ENCODE results near the gene GRK3. TPM values are rescaled to one million over a fixed set of nuclear protein-coding genes. Genes with fewer than 3 reads are reported as not detected.

Gene GRK3
- total RNA-seq, 4 donors from 2014 or later, result 8.2 to 12.9 (median 10.2) TPM

GRCh38 chr22:25775531-25775930 lies 211.1 kb downstream of the GRK3 start:
- DNase-seq (ENCODE audit: low spot score in 2 of 2), result no peak
- no peak overlapping the region for H3K27ac ChIP-seq
- H3K4me1 ChIP-seq, result no peaks in the 10 kb centered on the region
- no peaks in the 10 kb centered on the region for H3K27me3 ChIP-seq
- H3K9me3 ChIP-seq, result no peaks in the 10 kb centered on the region
- no peaks in the 10 kb centered on the region for H3K36me3 ChIP-seq
- 30 to 33% methylated on average over 8 of the region's 8 CpGs for WGBS, 2 donors
- TF ChIP-seq EP300 (IDR thresholded peaks at IDR 0.05), result no peak
- TF ChIP-seq CTCF (IDR thresholded peaks at IDR 0.05), result no peak
- no peak for TF ChIP-seq POLR2A (IDR thresholded peaks at IDR 0.05)
- H3K4me3 ChIP-seq, result no peak overlapping the region

DNA sequence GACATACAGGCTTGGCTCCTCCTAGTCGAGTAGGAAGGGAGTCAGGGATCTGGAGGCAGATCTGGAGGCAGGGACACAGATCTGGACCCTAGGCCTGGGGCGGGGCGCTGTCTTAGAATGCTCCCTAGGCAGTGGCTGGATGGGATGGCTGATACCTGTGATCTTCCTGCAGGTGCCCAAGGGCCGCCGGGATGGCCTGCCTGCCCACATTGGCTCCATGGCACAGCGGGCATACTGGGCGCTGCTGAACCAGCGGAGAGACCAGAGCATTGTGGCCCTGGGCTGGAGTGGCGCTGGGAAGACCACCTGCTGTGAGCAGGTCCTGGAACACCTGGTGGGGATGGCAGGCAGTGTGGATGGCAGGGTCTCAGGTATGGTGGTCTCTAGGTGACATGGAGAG lies 212.9 kb downstream of the GRK3 start:
- 81 to 86% methylated on average over 9 of the region's 9 CpGs for WGBS, 2 donors
- Histone ChIP-seq H3K4me1 (no peaks in the 10 kb centered on the region), H3K9me3 (no peaks in the 10 kb centered on the region), H3K4me3 (no peak overlapping the region), H3K27ac (no peak overlapping the region), H3K36me3 (no peaks in the 10 kb centered on the region), H3K27me3 (no peaks in the 10 kb centered on the region)
- TF ChIP-seq CTCF (IDR thresholded peaks at IDR 0.05), result no peak
- DNase-seq (ENCODE audit: low spot score in 2 of 2), result no peak

DNA sequence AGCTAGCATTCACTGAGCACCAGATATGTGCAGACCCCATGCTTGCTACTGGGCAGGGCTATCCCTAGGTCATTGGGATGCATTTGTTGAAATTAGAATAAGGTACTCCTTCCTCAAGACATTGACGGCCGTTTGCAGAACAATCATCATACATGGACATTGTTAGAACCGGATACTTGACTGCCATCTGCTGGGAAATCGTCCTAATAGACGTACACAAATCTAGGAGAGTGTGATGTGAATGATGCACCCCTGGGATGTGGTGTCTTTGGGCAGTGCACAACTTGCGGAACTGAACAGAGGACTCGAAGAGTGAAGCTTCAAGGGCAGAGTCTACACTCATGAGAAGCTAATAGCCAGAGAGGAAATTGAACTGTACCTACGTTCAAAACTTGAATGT lies 213.4 kb downstream of the GRK3 start:
- H3K36me3 ChIP-seq, result no peaks in the 10 kb centered on the region
- TF ChIP-seq EP300 (IDR thresholded peaks at IDR 0.05) (no peak), CTCF (IDR thresholded peaks at IDR 0.05) (no peak), POLR2A (IDR thresholded peaks at IDR 0.05) (no peak)
- no peak overlapping the region for H3K4me3 ChIP-seq
- H3K9me3 ChIP-seq, result no peaks in the 10 kb centered on the region
- 35 to 42% methylated on average over 8 of the region's 8 CpGs for WGBS, 2 donors
- H3K27ac ChIP-seq, result no peak overlapping the region
- no peaks in the 10 kb centered on the region for H3K27me3 ChIP-seq
- DNase-seq (ENCODE audit: low spot score in 2 of 2), result peak in 1 of 2 donors; percentile 17
- H3K4me1 ChIP-seq, result no peaks in the 10 kb centered on the region

Small RNAs within 50 kb of the gene (small RNA-seq; reads per million reads assigned to genes)
- not detected for gene RNA5SP494

Other genes with a start within 250 kb of the GRK3 start
- under 1 TPM in 2 of 4 donors, not detected in 2; under 0.01 TPM for gene MYO18B, start 177.5 kb downstream of the GRK3 start, total RNA-seq